SU-DHL-6 (cell line): Measurements from ENCODE around the gene ITPRIP.

Source experiments
- EZH2phosphoT487 ChIP-seq: fragments of 200-600 bp; sonication (generic), shearing (Covaris generic); conservative IDR thresholded peaks from 2 replicates; pipeline ENCODE4 v1.6.1; 2018; ENCODE audit warnings: mild to moderate bottlenecking, antibody characterized with exemption, low read length, moderate library complexity, mixed read lengths
- TF ChIP-seq, protein P1 (sequence below): fragments of 200-600 bp; sonication (generic); IDR thresholded peaks from one replicate; pipeline ENCODE4 v1.5.1; 2017; ENCODE audit warnings: antibody characterized with exemption, mild to moderate bottlenecking, low read length, moderate library complexity; ENCODE audit not compliant: insufficient read depth, poor library complexity, severe bottlenecking

DNA sequence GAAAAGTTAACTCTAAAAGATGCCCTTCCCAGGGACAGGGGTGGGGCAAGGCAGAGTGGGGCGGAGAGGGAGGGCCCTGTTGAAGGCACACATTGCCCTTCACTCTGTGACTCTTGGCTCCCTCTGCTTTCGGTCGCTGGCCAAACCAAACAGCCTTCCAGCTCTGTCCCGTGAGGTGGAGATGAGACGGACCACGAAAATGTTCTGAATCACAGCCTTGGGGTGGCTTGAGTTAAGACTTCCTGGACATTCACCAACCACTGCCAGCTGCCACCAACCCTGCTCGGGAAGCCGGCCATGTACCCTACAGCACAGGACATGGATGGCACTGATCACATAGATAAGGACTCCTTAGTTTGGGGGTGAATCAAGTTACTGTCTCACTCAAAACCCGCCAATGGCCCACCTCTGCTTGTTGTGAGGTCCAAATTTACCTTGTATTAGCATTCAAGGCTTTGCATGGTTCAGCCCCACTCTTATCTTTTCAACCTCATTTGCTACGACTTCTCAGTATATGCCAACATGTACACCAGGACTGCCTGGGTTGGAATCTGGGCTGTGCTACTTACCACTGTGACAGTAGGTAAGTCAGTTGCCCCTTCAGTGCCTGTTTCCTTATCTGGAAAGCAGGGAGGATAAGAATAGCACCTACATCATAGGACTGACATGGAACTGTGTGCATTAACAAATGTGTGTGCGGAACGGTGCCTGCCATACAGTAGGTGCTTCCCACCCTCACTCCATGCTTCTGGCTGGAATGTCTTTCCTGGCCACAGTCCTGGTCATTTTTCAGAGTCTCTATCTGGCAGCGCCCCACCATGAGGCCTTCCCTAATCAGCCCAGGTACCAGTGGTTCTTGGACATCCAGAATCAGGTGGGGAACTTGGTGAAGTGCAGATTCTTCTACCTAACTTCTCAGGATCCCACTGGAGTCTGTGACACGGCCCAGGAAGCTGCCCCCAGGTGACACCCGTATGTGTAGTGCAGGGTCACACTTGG lies 28.0 kb downstream of the ITPRIP start:
- TF ChIP-seq EZH2phosphoT487 = no peak
- TF ChIP-seq, protein P1, sequence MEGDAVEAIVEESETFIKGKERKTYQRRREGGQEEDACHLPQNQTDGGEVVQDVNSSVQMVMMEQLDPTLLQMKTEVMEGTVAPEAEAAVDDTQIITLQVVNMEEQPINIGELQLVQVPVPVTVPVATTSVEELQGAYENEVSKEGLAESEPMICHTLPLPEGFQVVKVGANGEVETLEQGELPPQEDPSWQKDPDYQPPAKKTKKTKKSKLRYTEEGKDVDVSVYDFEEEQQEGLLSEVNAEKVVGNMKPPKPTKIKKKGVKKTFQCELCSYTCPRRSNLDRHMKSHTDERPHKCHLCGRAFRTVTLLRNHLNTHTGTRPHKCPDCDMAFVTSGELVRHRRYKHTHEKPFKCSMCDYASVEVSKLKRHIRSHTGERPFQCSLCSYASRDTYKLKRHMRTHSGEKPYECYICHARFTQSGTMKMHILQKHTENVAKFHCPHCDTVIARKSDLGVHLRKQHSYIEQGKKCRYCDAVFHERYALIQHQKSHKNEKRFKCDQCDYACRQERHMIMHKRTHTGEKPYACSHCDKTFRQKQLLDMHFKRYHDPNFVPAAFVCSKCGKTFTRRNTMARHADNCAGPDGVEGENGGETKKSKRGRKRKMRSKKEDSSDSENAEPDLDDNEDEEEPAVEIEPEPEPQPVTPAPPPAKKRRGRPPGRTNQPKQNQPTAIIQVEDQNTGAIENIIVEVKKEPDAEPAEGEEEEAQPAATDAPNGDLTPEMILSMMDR = no peak
